HL-60 (cell line): ENCODE measurements around the gene AGAP1.

ENCODE experiments used
- DNase-seq, 2 experiments: peaks; one replicate each; pipeline ENCODE4 v3.0.0-alpha.2; 2010 to 2020; ENCODE audit warnings: low read depth in 1 of 2, low spot score in 1 of 2
- H3K27ac ChIP-seq: fragments of 250-450 bp; sonication (Bioruptor Pico); replicated peaks from 2 replicates; pipeline ENCODE4 v1.5.1; 2020; ENCODE audit warnings: mild to moderate bottlenecking, moderate library complexity
- H3K27me3 ChIP-seq: fragments of 250-450 bp; sonication (Bioruptor Pico); 2 replicates; pipeline ENCODE4 v1.5.1; 2021; ENCODE audit warnings: mild to moderate bottlenecking, moderate library complexity; ENCODE audit not compliant: insufficient read depth, poor library complexity, severe bottlenecking
- H3K4me3 ChIP-seq: replicated peaks from 2 replicates; pipeline ENCODE4 v1.5.1; 2011; ENCODE audit warnings: mild to moderate bottlenecking, control low read depth, low read length; ENCODE audit not compliant: insufficient read depth
- CTCF ChIP-seq: IDR thresholded peaks from one replicate; pipeline ENCODE4 v1.5.1; 2011; ENCODE audit warnings: low read length, control low read depth, inconsistent platforms; ENCODE audit not compliant: insufficient read depth
- GABPA ChIP-seq: IDR thresholded peaks from 2 replicates; pipeline ENCODE4 v1.6.1; 2012; ENCODE audit warnings: low read depth
- POLR2AphosphoS5 ChIP-seq: IDR thresholded peaks from 2 replicates; pipeline ENCODE4 v1.6.1; 2012; ENCODE audit warnings: low read depth
- REST ChIP-seq: IDR thresholded peaks from 2 replicates; pipeline ENCODE4 v1.6.1; 2012; ENCODE audit warnings: low read depth; ENCODE audit not compliant: insufficient replicate concordance
- SPI1 ChIP-seq: IDR thresholded peaks from 2 replicates; pipeline ENCODE4 v1.6.1; 2012; ENCODE audit warnings: low read depth, mild to moderate bottlenecking, borderline replicate concordance

AGAP1 gene

GRCh38 chr2:236054125-236054524 is 560.3 kb downstream of the AGAP1 start:
- no peak overlapping the region for H3K27ac ChIP-seq
- peaks cover 2% of the 10 kb centered on the region for H3K27me3 ChIP-seq
- DNase-seq = no peak
- TF ChIP-seq SPI1 (no peak), REST (no peak), POLR2AphosphoS5 (no peak), CTCF (no peak), GABPA (no peak)
- H3K4me3 ChIP-seq = no peak overlapping the region

GRCh38 chr2:236054621-236055305 is 560.9 kb downstream of the AGAP1 start:
- TF ChIP-seq REST = no peak
- DNase-seq = no peak
- peaks cover 2% of the 10 kb centered on the region for H3K27me3 ChIP-seq
- H3K4me3 ChIP-seq = no peak overlapping the region
- no peak overlapping the region for H3K27ac ChIP-seq

- no peak for DNase-seq
- no peak for TF ChIP-seq SPI1
- TF ChIP-seq POLR2AphosphoS5 = no peak
- TF ChIP-seq REST = no peak
- TF ChIP-seq GABPA = no peak
- TF ChIP-seq CTCF = no peak
- Histone ChIP-seq H3K27me3 (peaks cover 2% of the 10 kb centered on the region), H3K27ac (no peak overlapping the region), H3K4me3 (no peak overlapping the region)
Observed at GRCh38 chr2:236055471-236055870, 561.6 kb downstream of the AGAP1 start.

- no peak for DNase-seq
- Histone ChIP-seq H3K4me3 (no peak overlapping the region), H3K27ac (no peak overlapping the region), H3K27me3 (peaks cover 2% of the 10 kb centered on the region)
- TF ChIP-seq GABPA (no peak), POLR2AphosphoS5 (no peak), CTCF (no peak), SPI1 (no peak), REST (no peak)
Observed at GRCh38 chr2:236056141-236056540, 562.3 kb downstream of the AGAP1 start.
